Thyroid gland (tissue), 4 donors: Measurements from ENCODE around the gene DICER1.

ENCODE experiments used
- CTCF ChIP-seq, 6 experiments: fragments of 200-600 bp in 3 of 6; fragments of 450-650 bp in 3 of 6; sonication (generic) in 3 of 6; IDR thresholded peaks; one replicate each; pipeline ENCODE4 v1.5.1; 2016 to 2019; ENCODE audit warnings: antibody characterized with exemption in 6 of 6, mild to moderate bottlenecking in 2 of 6, inconsistent platforms in 1 of 6, moderate library complexity in 1 of 6
- POLR2A ChIP-seq, 2 donors: fragments of 450-650 bp; IDR thresholded peaks; one replicate each; pipeline ENCODE4 v1.6.1; 2017; ENCODE audit warnings: antibody characterized with exemption in 2 of 2, mild to moderate bottlenecking in 2 of 2, moderate library complexity in 1 of 2

- TF ChIP-seq POLR2A (IDR thresholded peaks at IDR 0.05) (no peak), CTCF (IDR thresholded peaks at IDR 0.05) (no peak)
Measured at GRCh38 chr14:95185033-95185766, 27.9 kb upstream of the DICER1 start.
